Effector memory CD8-positive, alpha-beta T cell (primary cell): Measurements from ENCODE around the gene MAPK1.
"Not testable (repeated sequence)": the region's sequence is repeated elsewhere in the genome, so short reads cannot be mapped to it uniquely, and the experiment has no call there.

Experiments
- ATAC-seq: fragments of 150-1000 bp; cut with Tn5 transposase; replicated peaks from 2 replicates; pipeline ENCODE4 v1.10.0; 2021; ENCODE audit warnings: mild to moderate bottlenecking, moderate library complexity
- DNase-seq, 3 experiments: peaks; one replicate each; pipeline ENCODE4 v3.0.0; 2021
- H3K27ac Mint-ChIP-seq, 2 donors: one replicate each; pipeline ENCODE4 v1.8.0; 2022; ENCODE audit warnings: mild to moderate bottlenecking in 2 of 2, mixed read lengths in 2 of 2, moderate library complexity in 2 of 2
- H3K27me3 Mint-ChIP-seq, 2 donors: one replicate each; pipeline ENCODE4 v1.8.0; 2022; ENCODE audit warnings: mixed read lengths in 2 of 2
- H3K36me3 Mint-ChIP-seq: one replicate; pipeline ENCODE4 v1.8.0; 2022; ENCODE audit warnings: mild to moderate bottlenecking, moderate library complexity, mixed read lengths; ENCODE audit not compliant: insufficient read depth
- H3K4me1 Mint-ChIP-seq, 2 donors: one replicate each; pipeline ENCODE4 v1.8.0; 2022; ENCODE audit warnings: low read depth in 2 of 2, mixed read lengths in 2 of 2
- H3K4me3 Mint-ChIP-seq, 2 donors: one replicate each; pipeline ENCODE4 v1.8.0; 2022; ENCODE audit warnings: mild to moderate bottlenecking in 2 of 2, mixed read lengths in 2 of 2, moderate library complexity in 2 of 2
- H3K9me3 Mint-ChIP-seq, 2 donors: one replicate each; pipeline ENCODE4 v1.8.0; 2022; ENCODE audit warnings: mixed read lengths in 2 of 2

The MAPK1 gene

GRCh38 chr22:21734540-21735199 is 132.8 kb downstream of the MAPK1 start:
- Mint-ChIP-seq H3K27ac (peak overlapping the region; percentile 88 to 95), H3K4me1 (peaks cover 33 to 42% of the 10 kb centered on the region in 2 donors), H3K27me3 (no peaks in the 10 kb centered on the region), H3K36me3 (peaks cover 3% of the 10 kb centered on the region), H3K4me3 (peak overlapping the region; percentile 93), H3K9me3 (no peaks in the 10 kb centered on the region)
- ATAC-seq (no peak), DNase-seq (no peak)

GRCh38 chr22:21731503-21731902 is 135.9 kb downstream of the MAPK1 start:
- Mint-ChIP-seq H3K27me3 (no peaks in the 10 kb centered on the region), H3K4me1 (peaks cover 38 to 56% of the 10 kb centered on the region in 2 donors), H3K36me3 (peaks cover 13% of the 10 kb centered on the region), H3K27ac (peak overlapping the region; percentile 8 to 33), H3K9me3 (no peaks in the 10 kb centered on the region), H3K4me3 (peak overlapping the region in 1 of 2 donors; percentile 35)
- no peak for ATAC-seq
- no peak for DNase-seq

GRCh38 chr22:21730535-21731308 is 136.7 kb downstream of the MAPK1 start:
- H3K4me3 Mint-ChIP-seq = peak overlapping the region in 1 of 2 donors; percentile 35
- H3K9me3 Mint-ChIP-seq = no peaks in the 10 kb centered on the region
- H3K27me3 Mint-ChIP-seq = no peaks in the 10 kb centered on the region
- DNase-seq (no peak), ATAC-seq (no peak)
- H3K36me3 Mint-ChIP-seq = peaks cover 13% of the 10 kb centered on the region
- peak overlapping the region in 1 of 2 donors; percentile 33 for H3K27ac Mint-ChIP-seq
- peaks cover 39 to 57% of the 10 kb centered on the region in 2 donors for H3K4me1 Mint-ChIP-seq

- H3K9me3 Mint-ChIP-seq, H3K27ac Mint-ChIP-seq, ATAC-seq, H3K27me3 Mint-ChIP-seq, H3K4me3 Mint-ChIP-seq, DNase-seq: not testable (repeated sequence)
- peaks cover 21% of the 10 kb centered on the region for H3K36me3 Mint-ChIP-seq
- peaks cover 30 to 50% of the 10 kb centered on the region in 2 donors for H3K4me1 Mint-ChIP-seq
These were observed 138.3 kb downstream of the MAPK1 start for GRCh38 chr22:21729184-21729583.

GRCh38 chr22:21728270-21728669 is 139.2 kb downstream of the MAPK1 start:
- peaks cover 27% of the 10 kb centered on the region for H3K36me3 Mint-ChIP-seq
- DNase-seq (no peak), ATAC-seq (no peak)
- H3K4me3 Mint-ChIP-seq = no peak overlapping the region
- no peak overlapping the region for H3K27ac Mint-ChIP-seq
- H3K4me1 Mint-ChIP-seq = peaks cover 21 to 41% of the 10 kb centered on the region in 2 donors
- H3K9me3 Mint-ChIP-seq = no peaks in the 10 kb centered on the region
- H3K27me3 Mint-ChIP-seq = no peaks in the 10 kb centered on the region

- DNase-seq (no peak), ATAC-seq (no peak)
- H3K4me3 Mint-ChIP-seq = no peak overlapping the region
- H3K27me3 Mint-ChIP-seq = no peaks in the 10 kb centered on the region
- no peaks in the 10 kb centered on the region for H3K9me3 Mint-ChIP-seq
- peaks cover 27% of the 10 kb centered on the region for H3K36me3 Mint-ChIP-seq
- H3K4me1 Mint-ChIP-seq = peaks cover 21 to 37% of the 10 kb centered on the region in 2 donors
- H3K27ac Mint-ChIP-seq = no peak overlapping the region
These were observed 139.7 kb downstream of the MAPK1 start for GRCh38 chr22:21727768-21728167.

GRCh38 chr22:21727159-21727558 is 140.3 kb downstream of the MAPK1 start:
- H3K4me1 Mint-ChIP-seq = peaks cover 21 to 35% of the 10 kb centered on the region in 2 donors
- no peak for ATAC-seq
- H3K36me3 Mint-ChIP-seq = peaks cover 27% of the 10 kb centered on the region
- peak overlapping the region in 1 of 2 donors; percentile 56 for H3K4me3 Mint-ChIP-seq
- no peaks in the 10 kb centered on the region for H3K27me3 Mint-ChIP-seq
- H3K27ac Mint-ChIP-seq = no peak overlapping the region
- no peak for DNase-seq
- no peaks in the 10 kb centered on the region for H3K9me3 Mint-ChIP-seq

- peaks cover 27% of the 10 kb centered on the region for H3K36me3 Mint-ChIP-seq
- no peaks in the 10 kb centered on the region for H3K9me3 Mint-ChIP-seq
- H3K27me3 Mint-ChIP-seq = no peaks in the 10 kb centered on the region
- peak; percentile 99 for ATAC-seq
- peaks cover 21 to 33% of the 10 kb centered on the region in 2 donors for H3K4me1 Mint-ChIP-seq
- DNase-seq = peak; percentile 45 to 52 (median 48)
- peak overlapping the region; percentile 56 for H3K4me3 Mint-ChIP-seq
- H3K27ac Mint-ChIP-seq = peak overlapping the region in 1 of 2 donors; percentile 79
These were observed 140.8 kb downstream of the MAPK1 start for GRCh38 chr22:21726650-21727049.

GRCh38 chr22:21725956-21726649 is 141.3 kb downstream of the MAPK1 start:
- no peak for ATAC-seq

GRCh38 chr22:21724496-21724895 is 142.9 kb downstream of the MAPK1 start:
- peaks cover 10 to 18% of the 10 kb centered on the region in 2 donors for H3K4me1 Mint-ChIP-seq
- not testable (repeated sequence) for H3K4me3 Mint-ChIP-seq, ATAC-seq

More at GRCh38 chr22:21725956-21726649, 141.3 kb downstream of the MAPK1 start:
- peaks cover 27% of the 10 kb centered on the region for H3K36me3 Mint-ChIP-seq
- no peak for DNase-seq
- no peaks in the 10 kb centered on the region for H3K27me3 Mint-ChIP-seq
- H3K4me3 Mint-ChIP-seq = peak overlapping the region; percentile 56
- peaks cover 17 to 27% of the 10 kb centered on the region in 2 donors for H3K4me1 Mint-ChIP-seq
- H3K9me3 Mint-ChIP-seq = no peaks in the 10 kb centered on the region
- H3K27ac Mint-ChIP-seq = peak overlapping the region in 1 of 2 donors; percentile 79

GRCh38 chr22:21721195-21721852 is 146.1 kb downstream of the MAPK1 start:
- not testable (repeated sequence) for H3K4me3 Mint-ChIP-seq, DNase-seq, ATAC-seq, H3K27me3 Mint-ChIP-seq, H3K27ac Mint-ChIP-seq, H3K9me3 Mint-ChIP-seq
- Mint-ChIP-seq H3K4me1 (peaks cover 14 to 20% of the 10 kb centered on the region in 2 donors), H3K36me3 (peaks cover 14% of the 10 kb centered on the region)

More at GRCh38 chr22:21724496-21724895, 142.9 kb downstream of the MAPK1 start:
- not testable (repeated sequence) for DNase-seq, H3K9me3 Mint-ChIP-seq, H3K27me3 Mint-ChIP-seq, H3K27ac Mint-ChIP-seq
- H3K36me3 Mint-ChIP-seq = peaks cover 27% of the 10 kb centered on the region

- not testable (repeated sequence) for ATAC-seq, H3K36me3 Mint-ChIP-seq, DNase-seq, H3K27me3 Mint-ChIP-seq, H3K9me3 Mint-ChIP-seq, H3K4me3 Mint-ChIP-seq
- peaks cover 14 to 17% of the 10 kb centered on the region in 2 donors for H3K4me1 Mint-ChIP-seq
- H3K27ac Mint-ChIP-seq = peak overlapping the region; percentile 55 to 84
These were observed 147.1 kb downstream of the MAPK1 start for GRCh38 chr22:21720191-21720859.
